GM12865 (cell line): ENCODE results near the gene TRPM6.

Source experiments
- DNase-seq: peaks from one replicate; pipeline ENCODE4 v3.0.0; 2010; ENCODE audit warnings: low read depth
- H3K4me3 ChIP-seq: 2 replicates; pipeline ENCODE4 v1.5.1; 2011; ENCODE audit warnings: mild to moderate bottlenecking, low read depth, low read length, control low read depth
- CTCF ChIP-seq: IDR thresholded peaks from 2 replicates; pipeline ENCODE4 v1.5.1; 2011; ENCODE audit warnings: low read length, control low read depth, low read depth, inconsistent platforms; ENCODE audit not compliant: insufficient read depth; ENCODE audit errors: missing control alignments

TRPM6 gene

GRCh38 chr9:74753650-74754049, 134.1 kb downstream of the TRPM6 start:
- no peak for TF ChIP-seq CTCF
- no peak overlapping the region for H3K4me3 ChIP-seq
- DNase-seq: no peak

- TF ChIP-seq CTCF: no peak
- no peak for DNase-seq
- H3K4me3 ChIP-seq: no peak overlapping the region
These were observed 138.8 kb downstream of the TRPM6 start for GRCh38 chr9:74748966-74749365.

GRCh38 chr9:74742792-74743730, 144.7 kb downstream of the TRPM6 start:
- peak; percentile 65 for TF ChIP-seq CTCF
- DNase-seq: peak; percentile 26
- no peak overlapping the region for H3K4me3 ChIP-seq

- H3K4me3 ChIP-seq: no peak overlapping the region
- no peak for TF ChIP-seq CTCF
- no peak for DNase-seq
These were observed 145.4 kb downstream of the TRPM6 start for GRCh38 chr9:74742191-74742790.

GRCh38 chr9:74736646-74737045, 151.1 kb downstream of the TRPM6 start:
- no peak for DNase-seq
- TF ChIP-seq CTCF: no peak
- H3K4me3 ChIP-seq: no peak overlapping the region

GRCh38 chr9:74735761-74736160, 152.0 kb downstream of the TRPM6 start:
- peak; percentile 4 for DNase-seq
- TF ChIP-seq CTCF: no peak
- H3K4me3 ChIP-seq: no peak overlapping the region

GRCh38 chr9:74729136-74729695, 158.5 kb downstream of the TRPM6 start:
- DNase-seq: no peak
- no peak for TF ChIP-seq CTCF
- H3K4me3 ChIP-seq: no peak overlapping the region
